Measurements from ENCODE around the gene IER5.

GRCh38 chr1:181097242-181097641 lies 8.7 kb downstream of the IER5 start:
- TF ChIP-seq GATA2 (IDR thresholded peaks at IDR 0.05; ENCODE audit: low read depth, low read length) (no peak), GATA3 (IDR thresholded peaks at IDR 0.05; ENCODE audit: low read depth, low read length) (no peak)
